GM10266 (cell line): Measurements from ENCODE around the gene AICDA.

Source experiments
- DNase-seq: peaks from one replicate; pipeline ENCODE4 v3.0.0; 2012; ENCODE audit errors: extremely low spot score
- TF ChIP-seq, protein P1 (sequence below): IDR thresholded peaks from 2 replicates; pipeline ENCODE4 v1.5.1; 2012; ENCODE audit warnings: mild to moderate bottlenecking, low read depth; ENCODE audit not compliant: control insufficient read depth, insufficient read depth; ENCODE audit errors: missing control alignments

Gene AICDA

GRCh38 chr12:8606890-8607289 is 5.8 kb downstream of the AICDA start:
- TF ChIP-seq, protein P1, sequence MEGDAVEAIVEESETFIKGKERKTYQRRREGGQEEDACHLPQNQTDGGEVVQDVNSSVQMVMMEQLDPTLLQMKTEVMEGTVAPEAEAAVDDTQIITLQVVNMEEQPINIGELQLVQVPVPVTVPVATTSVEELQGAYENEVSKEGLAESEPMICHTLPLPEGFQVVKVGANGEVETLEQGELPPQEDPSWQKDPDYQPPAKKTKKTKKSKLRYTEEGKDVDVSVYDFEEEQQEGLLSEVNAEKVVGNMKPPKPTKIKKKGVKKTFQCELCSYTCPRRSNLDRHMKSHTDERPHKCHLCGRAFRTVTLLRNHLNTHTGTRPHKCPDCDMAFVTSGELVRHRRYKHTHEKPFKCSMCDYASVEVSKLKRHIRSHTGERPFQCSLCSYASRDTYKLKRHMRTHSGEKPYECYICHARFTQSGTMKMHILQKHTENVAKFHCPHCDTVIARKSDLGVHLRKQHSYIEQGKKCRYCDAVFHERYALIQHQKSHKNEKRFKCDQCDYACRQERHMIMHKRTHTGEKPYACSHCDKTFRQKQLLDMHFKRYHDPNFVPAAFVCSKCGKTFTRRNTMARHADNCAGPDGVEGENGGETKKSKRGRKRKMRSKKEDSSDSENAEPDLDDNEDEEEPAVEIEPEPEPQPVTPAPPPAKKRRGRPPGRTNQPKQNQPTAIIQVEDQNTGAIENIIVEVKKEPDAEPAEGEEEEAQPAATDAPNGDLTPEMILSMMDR: no peak
- DNase-seq: no peak

GRCh38 chr12:8605057-8605456 is 7.6 kb downstream of the AICDA start:
- DNase-seq: no peak
- TF ChIP-seq, protein P1: no peak

DNA sequence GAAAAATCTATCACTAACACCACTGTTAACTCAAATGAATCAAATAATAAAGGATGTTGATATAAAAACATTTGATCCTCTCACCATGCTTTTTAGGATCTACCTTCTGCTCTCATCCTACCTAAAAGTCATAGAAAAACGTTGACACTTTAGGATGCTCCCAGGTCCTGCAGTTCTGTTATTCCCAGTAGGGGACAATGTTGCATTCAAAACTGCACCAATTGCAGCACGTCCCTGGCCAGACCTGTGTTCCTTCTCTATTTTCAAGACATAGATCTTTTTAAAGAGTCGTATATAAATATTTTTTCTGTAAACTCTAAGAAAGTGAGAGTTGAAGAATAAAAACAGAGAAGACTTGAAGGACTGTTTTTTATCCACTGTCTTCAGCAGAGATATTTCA is 8.8 kb downstream of the AICDA start:
- no peak for DNase-seq
- TF ChIP-seq, protein P1: peak; percentile 14

DNA sequence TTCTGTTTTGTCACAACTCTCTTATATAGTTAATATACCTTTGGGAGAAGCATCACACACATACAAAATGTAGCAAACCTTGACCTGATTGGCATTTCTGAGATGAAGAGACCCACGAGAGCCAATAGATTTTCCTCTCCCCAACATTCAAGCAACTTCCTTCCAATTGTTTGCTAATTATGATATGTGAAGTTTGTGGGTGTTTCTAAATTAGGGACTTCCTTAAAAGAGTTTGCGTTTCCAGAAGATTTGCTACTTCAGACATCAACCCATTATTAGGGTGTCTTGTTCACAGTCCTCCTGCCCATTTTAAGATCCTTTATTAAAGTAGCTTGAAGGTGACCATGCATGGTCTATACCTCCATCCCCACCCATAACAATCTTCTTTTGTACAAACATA is 9.4 kb downstream of the AICDA start:
- TF ChIP-seq, protein P1: no peak
- DNase-seq: no peak

GRCh38 chr12:8596561-8596960 is 16.1 kb downstream of the AICDA start:
- no peak for DNase-seq
- TF ChIP-seq, protein P1: no peak

GRCh38 chr12:8594072-8594471 is 18.6 kb downstream of the AICDA start:
- TF ChIP-seq, protein P1: no peak
- DNase-seq: no peak

DNA sequence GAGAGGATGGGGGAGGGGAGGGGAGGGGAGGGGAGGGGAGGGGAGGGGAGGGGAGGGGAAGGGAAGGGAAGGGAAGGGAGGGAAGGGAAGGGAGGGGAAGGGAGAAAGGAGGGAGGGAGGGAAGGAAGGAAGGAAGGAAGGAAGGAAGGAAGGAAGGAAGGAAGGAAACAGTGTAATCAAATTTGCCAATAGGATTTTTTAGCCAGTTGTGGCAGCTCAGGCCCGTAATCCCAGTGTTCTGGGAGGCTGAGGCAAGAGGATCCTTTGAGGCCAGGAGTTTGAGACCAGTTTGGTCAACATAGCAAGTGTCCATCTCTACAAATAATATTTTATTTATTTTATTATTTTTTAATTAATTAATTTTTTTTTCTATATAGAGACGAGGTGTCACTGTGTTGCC is 19.4 kb downstream of the AICDA start:
- TF ChIP-seq, protein P1: no peak
- DNase-seq: no peak
